Neural progenitor cell (in vitro differentiated cells): ENCODE data around the gene MACROH2A2.

Source experiments
- CTCF ChIP-seq: fragments of 200-600 bp; sonication (generic); IDR thresholded peaks from 2 replicates; pipeline ENCODE4 v1.5.1; 2017; ENCODE audit warnings: antibody characterized with exemption, mild to moderate bottlenecking
- EZH2 ChIP-seq: fragments of 200-600 bp; sonication (generic); IDR thresholded peaks from 2 replicates; pipeline ENCODE4 v1.6.1; 2017; ENCODE audit warnings: antibody characterized with exemption, mild to moderate bottlenecking, moderate library complexity
- EZH2phosphoT487 ChIP-seq: fragments of 200-600 bp; sonication (generic); IDR thresholded peaks from 2 replicates; pipeline ENCODE4 v1.6.1; 2017; ENCODE audit warnings: antibody characterized with exemption

GRCh38 chr10:70115948-70116682, 63.5 kb downstream of the MACROH2A2 start:
- TF ChIP-seq CTCF (peak; percentile 95), EZH2 (no peak), EZH2phosphoT487 (no peak)
